BLaER1 (cell line): ENCODE measurements around the gene MVK.

Experiments
- H3K27ac ChIP-seq: shearing (Covaris generic); formaldehyde crosslinking; 2 replicates; pipeline ENCODE4 v1.8.1; 2022
- H3K27me3 ChIP-seq: shearing (Covaris generic); formaldehyde crosslinking; 2 replicates; pipeline ENCODE4 v1.8.1; 2022
- H3K36me3 ChIP-seq: shearing (Covaris generic); formaldehyde crosslinking; 2 replicates; pipeline ENCODE4 v1.8.1; 2022
- H3K4me1 ChIP-seq: shearing (Covaris generic); formaldehyde crosslinking; 2 replicates; pipeline ENCODE4 v1.8.1; 2022
- H3K4me2 ChIP-seq: shearing (Covaris generic); formaldehyde crosslinking; 2 replicates; pipeline ENCODE4 v1.8.1; 2022
- H3K4me3 ChIP-seq: shearing (Covaris generic); formaldehyde crosslinking; 2 replicates; pipeline ENCODE4 v1.8.1; 2022
- H3K9ac ChIP-seq: shearing (Covaris generic); formaldehyde crosslinking; 2 replicates; pipeline ENCODE4 v1.8.1; 2022
- H3K9me3 ChIP-seq: shearing (Covaris generic); formaldehyde crosslinking; 2 replicates; pipeline ENCODE4 v1.8.1; 2022
- H4K20me1 ChIP-seq: shearing (Covaris generic); formaldehyde crosslinking; 2 replicates; pipeline ENCODE4 v1.8.1; 2022
- Cebpa-rat ChIP-seq: shearing (Covaris generic); IDR thresholded peaks from 2 replicates; pipeline ENCODE4 v1.8.1; 2022

MVK gene

DNA sequence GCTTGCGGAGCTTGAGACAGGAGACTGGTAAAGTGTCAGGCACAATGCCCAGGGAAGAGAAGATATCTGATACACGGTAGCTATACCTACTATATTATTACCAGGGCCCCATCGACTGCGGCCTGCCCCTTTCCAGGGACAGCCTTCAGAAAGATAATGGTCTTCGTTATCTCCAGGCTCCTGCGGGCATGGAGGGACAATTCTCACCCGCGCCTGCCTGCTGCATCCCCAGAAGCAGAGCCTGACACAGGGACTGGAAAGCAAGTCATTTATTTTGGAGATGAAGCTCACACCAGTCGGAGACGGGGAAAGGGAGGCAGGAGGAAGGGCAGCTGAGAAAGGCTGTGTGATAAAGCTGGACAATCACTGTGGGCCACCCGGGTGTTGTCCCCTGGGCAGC, 72.1 kb downstream of the MVK start:
- H3K27ac ChIP-seq, result no peak overlapping the region
- no peak overlapping the region for H3K9ac ChIP-seq
- no peaks in the 10 kb centered on the region for H3K27me3 ChIP-seq
- H4K20me1 ChIP-seq, result no peaks in the 10 kb centered on the region
- H3K9me3 ChIP-seq, result no peaks in the 10 kb centered on the region
- peaks cover 4% of the 10 kb centered on the region; the same call in 1 of the 2 replicates for H3K4me1 ChIP-seq
- H3K4me2 ChIP-seq, result no peak overlapping the region
- H3K4me3 ChIP-seq, result no peak overlapping the region
- H3K36me3 ChIP-seq, result no peaks in the 10 kb centered on the region
- TF ChIP-seq Cebpa-rat, result no peak
